PC-9 (cell line): ENCODE measurements around the gene YWHAB. TPM values are rescaled to one million over a fixed set of nuclear protein-coding genes. Genes with fewer than 3 reads are reported as not detected.

Source experiments
- BruUV-seq: library from RNA; stranded (reverse); fragments of 400-500 nt; replicated peaks from 2 replicates; lab custom pipeline; 2021; lab: Mats Ljungman, UMichigan
- CTCF ChIA-PET: fragments of 300-600 bp; sonication (Branson Sonifier 250); formaldehyde crosslinking; loops from one replicate; lab custom pipeline; 2022; ENCODE audit warnings: antibody characterized with exemption; lab: Charles Lee
- POLR2A ChIA-PET: fragments of 300-600 bp; sonication (Branson Sonifier 250); formaldehyde crosslinking; loops from one replicate; lab custom pipeline; 2022; ENCODE audit warnings: antibody characterized with exemption; ENCODE audit not compliant: unreplicated experiment; lab: Charles Lee
- DNase-seq, 2 experiments: peaks; one replicate each; pipeline versions ENCODE4 v3.0.0 to v3.0.0-alpha.2; 2015 to 2022; ENCODE audit warnings: mixed read lengths in 1 of 2
- H2AFZ ChIP-seq: fragments of 200-600 bp; sonication (generic); 2 replicates; pipeline ENCODE4 v1.8.1; 2017; ENCODE audit warnings: antibody characterized with exemption
- H3F3A ChIP-seq: fragments of 200-600 bp; sonication (generic); 2 replicates; pipeline ENCODE4 v1.8.1; 2017; ENCODE audit warnings: antibody characterized with exemption, mild to moderate bottlenecking, low read depth; ENCODE audit not compliant: insufficient read depth
- H3K27ac ChIP-seq: fragments of 200-600 bp; sonication (generic); 2 replicates; pipeline ENCODE4 v1.6.1; 2016; ENCODE audit warnings: mixed run types
- H3K27me3 ChIP-seq: fragments of 200-600 bp; sonication (generic); 2 replicates; pipeline ENCODE4 v1.6.1; 2016; ENCODE audit warnings: low read depth, mixed run types; ENCODE audit not compliant: insufficient read depth
- H3K36me3 ChIP-seq: fragments of 200-600 bp; sonication (generic); 2 replicates; pipeline ENCODE4 v1.6.1; 2016; ENCODE audit warnings: low read depth, mixed run types
- H3K4me1 ChIP-seq: fragments of 200-600 bp; sonication (generic); replicated peaks from 2 replicates; pipeline ENCODE4 v1.6.1; 2016; ENCODE audit warnings: mixed run types; ENCODE audit not compliant: insufficient read depth
- H3K4me2 ChIP-seq: fragments of 200-600 bp; sonication (generic); 2 replicates; pipeline ENCODE4 v1.6.1; 2017; ENCODE audit warnings: mixed run types
- H3K4me3 ChIP-seq: fragments of 200-600 bp; sonication (generic); 2 replicates; pipeline ENCODE4 v1.6.1; 2016; ENCODE audit warnings: mixed run types
- H3K79me2 ChIP-seq: fragments of 200-600 bp; sonication (generic); 2 replicates; pipeline ENCODE4 v1.6.1; 2017; ENCODE audit warnings: low read depth, mixed run types
- H3K9me2 ChIP-seq: fragments of 200-600 bp; sonication (generic); 2 replicates; pipeline ENCODE4 v1.8.1; 2017; ENCODE audit warnings: mild to moderate bottlenecking; ENCODE audit not compliant: insufficient read depth
- H3K9me3 ChIP-seq: fragments of 200-600 bp; sonication (generic); 2 replicates; pipeline ENCODE4 v1.8.1; 2016; ENCODE audit warnings: low read depth; ENCODE audit not compliant: insufficient read depth
- H4K20me1 ChIP-seq: fragments of 200-600 bp; sonication (generic); 2 replicates; pipeline ENCODE4 v1.8.1; 2017; ENCODE audit not compliant: insufficient read depth
- EZH2 ChIP-seq: fragments of 200-600 bp; sonication (generic); IDR thresholded peaks from 2 replicates; pipeline ENCODE4 v1.8.0; 2017; ENCODE audit warnings: antibody characterized with exemption, low read depth
- intact Hi-C: fragments of 100-400 bp; cut with micrococcal nuclease; formaldehyde crosslinking; loops from one replicate; pipeline ENCODE4 v1.10.0; 2022; ENCODE audit not compliant: unreplicated experiment
- total RNA-seq: library from RNA; stranded (reverse); gene quantifications from 2 replicates; pipeline ENCODE4 v1.2.3, GENCODE V29; 2021
- TF ChIP-seq, protein P1 (sequence below): fragments of 200-600 bp; sonication (generic); conservative IDR thresholded peaks from 2 replicates; pipeline ENCODE4 v1.6.1; 2017; ENCODE audit warnings: mixed run types, antibody characterized with exemption, mild to moderate bottlenecking, moderate library complexity

Gene YWHAB
- total RNA-seq, 1 experiment from 2014 or later = 249 TPM

DNA sequence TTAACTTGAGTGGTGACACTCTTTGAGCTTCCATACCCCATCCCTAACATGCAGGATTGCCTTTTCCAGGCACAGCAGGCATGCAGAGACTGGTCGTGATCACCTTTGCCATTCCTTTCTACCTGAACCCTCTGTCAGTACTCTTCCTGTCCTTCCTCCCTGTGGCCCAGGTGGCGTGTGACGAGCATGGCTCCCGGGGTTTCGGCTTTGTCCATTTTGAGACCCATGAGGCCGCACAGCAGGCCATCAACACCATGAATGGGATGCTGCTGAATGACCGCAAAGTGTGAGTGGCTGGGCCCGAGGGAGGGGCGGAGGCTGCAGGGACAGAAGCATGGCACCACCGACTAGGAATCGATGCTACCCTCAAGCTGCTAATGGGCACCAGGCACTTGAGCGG lies 31.1 kb downstream of the YWHAB start:
- Histone ChIP-seq H3K4me3 (no peak overlapping the region), H3K79me2 (peaks cover 12% of the 10 kb centered on the region; the same call in 1 of the 2 replicates), H3K4me2 (no peak overlapping the region), H3K27me3 (no peaks in the 10 kb centered on the region), H3K36me3 (peaks cover 22% of the 10 kb centered on the region), H3K4me1 (peaks cover 4% of the 10 kb centered on the region; the same call in 1 of the 2 replicates), H2AFZ (no peak overlapping the region), H3K27ac (no peak overlapping the region), H3F3A (no peaks in the 10 kb centered on the region; the same call in 1 of the 2 replicates), H4K20me1 (no peaks in the 10 kb centered on the region), H3K9me3 (no peaks in the 10 kb centered on the region), H3K9me2 (no peaks in the 10 kb centered on the region)
- POLR2A ChIA-PET = interaction anchor here (0.7 kb wide), 1 partner anchor 653 kb away, joined by 7 read pairs; no protein-coding TSS in a partner anchor
- BruUV-seq = no TSS peak
- intact Hi-C loops = no loop called here
- TF ChIP-seq, protein P1, sequence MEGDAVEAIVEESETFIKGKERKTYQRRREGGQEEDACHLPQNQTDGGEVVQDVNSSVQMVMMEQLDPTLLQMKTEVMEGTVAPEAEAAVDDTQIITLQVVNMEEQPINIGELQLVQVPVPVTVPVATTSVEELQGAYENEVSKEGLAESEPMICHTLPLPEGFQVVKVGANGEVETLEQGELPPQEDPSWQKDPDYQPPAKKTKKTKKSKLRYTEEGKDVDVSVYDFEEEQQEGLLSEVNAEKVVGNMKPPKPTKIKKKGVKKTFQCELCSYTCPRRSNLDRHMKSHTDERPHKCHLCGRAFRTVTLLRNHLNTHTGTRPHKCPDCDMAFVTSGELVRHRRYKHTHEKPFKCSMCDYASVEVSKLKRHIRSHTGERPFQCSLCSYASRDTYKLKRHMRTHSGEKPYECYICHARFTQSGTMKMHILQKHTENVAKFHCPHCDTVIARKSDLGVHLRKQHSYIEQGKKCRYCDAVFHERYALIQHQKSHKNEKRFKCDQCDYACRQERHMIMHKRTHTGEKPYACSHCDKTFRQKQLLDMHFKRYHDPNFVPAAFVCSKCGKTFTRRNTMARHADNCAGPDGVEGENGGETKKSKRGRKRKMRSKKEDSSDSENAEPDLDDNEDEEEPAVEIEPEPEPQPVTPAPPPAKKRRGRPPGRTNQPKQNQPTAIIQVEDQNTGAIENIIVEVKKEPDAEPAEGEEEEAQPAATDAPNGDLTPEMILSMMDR = no peak
- no peak for TF ChIP-seq EZH2
- CTCF ChIA-PET = no interaction called here
- no peak for DNase-seq

DNA sequence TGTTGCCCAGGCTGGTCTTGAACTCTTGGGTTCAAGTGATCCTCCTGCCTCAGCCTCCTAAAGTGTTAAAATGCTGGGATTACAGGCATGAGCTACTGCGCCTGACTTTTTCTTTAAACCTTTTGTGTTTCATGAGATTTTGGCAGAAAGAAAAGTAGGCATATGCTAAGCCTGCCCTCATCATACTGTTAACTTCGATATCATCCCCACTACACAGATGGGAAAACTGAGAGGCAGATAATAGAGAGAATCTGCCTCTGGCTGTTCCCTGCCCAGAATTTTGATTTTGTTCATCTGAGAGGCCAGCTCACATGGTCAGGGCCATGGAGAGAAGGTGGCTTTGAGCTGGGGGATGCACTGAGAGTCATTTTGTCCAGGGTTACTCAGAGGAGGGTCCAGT lies 31.9 kb downstream of the YWHAB start:
- Histone ChIP-seq H4K20me1 (no peaks in the 10 kb centered on the region), H3K27me3 (no peaks in the 10 kb centered on the region), H2AFZ (no peak overlapping the region), H3F3A (no peaks in the 10 kb centered on the region), H3K27ac (no peak overlapping the region), H3K9me2 (no peaks in the 10 kb centered on the region), H3K36me3 (peaks cover 22% of the 10 kb centered on the region), H3K4me1 (no peaks in the 10 kb centered on the region), H3K79me2 (peaks cover 5% of the 10 kb centered on the region; the same call in 1 of the 2 replicates), H3K4me3 (no peak overlapping the region), H3K9me3 (no peaks in the 10 kb centered on the region), H3K4me2 (no peak overlapping the region)
- no peak for DNase-seq
- no TSS peak for BruUV-seq
- intact Hi-C loops = no loop called here
- CTCF ChIA-PET = interaction anchor here (0.5 kb wide), 1 partner anchor 398 kb away, joined by 9 read pairs; no protein-coding TSS in a partner anchor
- TF ChIP-seq, protein P1 = no peak
- TF ChIP-seq EZH2 = no peak
- POLR2A ChIA-PET = interaction anchor here (0.7 kb wide), 1 partner anchor 753 kb away, joined by 3 read pairs; no protein-coding TSS in a partner anchor

DNA sequence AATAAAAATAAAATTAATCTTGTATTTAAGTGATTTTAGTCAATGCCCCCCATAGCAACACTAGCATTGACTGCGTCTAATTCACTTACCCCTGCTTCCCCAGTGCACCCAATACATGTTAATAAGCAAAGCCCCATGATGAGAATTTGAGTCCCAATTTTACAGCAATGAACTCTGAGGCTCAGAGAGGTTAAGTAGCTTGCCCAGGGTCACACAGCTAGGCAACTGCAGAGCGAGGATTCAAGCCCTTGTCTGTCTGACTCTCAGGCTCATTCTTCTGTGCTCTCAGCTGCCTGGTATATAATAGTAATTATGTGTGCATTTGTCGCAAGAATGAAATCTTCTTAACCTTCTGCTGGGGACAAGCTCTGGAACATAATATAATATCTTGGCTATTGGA lies 32.8 kb downstream of the YWHAB start:
- no peak overlapping the region for H3K4me2 ChIP-seq
- H3K9me3 ChIP-seq = no peaks in the 10 kb centered on the region
- H3K27ac ChIP-seq = no peak overlapping the region
- no peaks in the 10 kb centered on the region for H3K79me2 ChIP-seq
- peaks cover 18% of the 10 kb centered on the region for H3K36me3 ChIP-seq
- intact Hi-C loops = no loop called here
- no peak overlapping the region for H2AFZ ChIP-seq
- H3K4me3 ChIP-seq = no peak overlapping the region
- no peaks in the 10 kb centered on the region for H3K27me3 ChIP-seq
- H4K20me1 ChIP-seq = no peaks in the 10 kb centered on the region
- no peak for TF ChIP-seq EZH2
- TF ChIP-seq, protein P1 = no peak
- H3F3A ChIP-seq = no peaks in the 10 kb centered on the region
- H3K4me1 ChIP-seq = no peaks in the 10 kb centered on the region
- no TSS peak for BruUV-seq
- CTCF ChIA-PET = no interaction called here
- POLR2A ChIA-PET = no interaction called here
- no peak for DNase-seq
- no peaks in the 10 kb centered on the region for H3K9me2 ChIP-seq
